SK-N-SH treated with all-trans-retinoic acid at 6 μM for 48 hours (cell line): ENCODE data around the gene LCE3D.
"Not testable (repeated sequence)": the region's sequence is repeated elsewhere in the genome, so short reads cannot be mapped to it uniquely, and the experiment has no call there.

Source experiments
- ARNTL ChIP-seq: fragments of 450-650 bp; formaldehyde crosslinking; IDR thresholded peaks from 2 replicates; pipeline ENCODE4 v1.5.0; 2020; ENCODE audit warnings: low read depth, mild to moderate bottlenecking, moderate library complexity, borderline replicate concordance
- GLIS3 ChIP-seq: fragments of 250-450 bp; sonication (Bioruptor Pico); IDR thresholded peaks from 2 replicates; pipeline ENCODE4 v1.5.0; 2020; ENCODE audit warnings: mild to moderate bottlenecking, moderate library complexity
- ISL1 ChIP-seq: fragments of 250-450 bp; sonication (Bioruptor Pico); IDR thresholded peaks from 2 replicates; pipeline ENCODE4 v2.1.2; 2022; ENCODE audit warnings: mild to moderate bottlenecking, moderate library complexity
- RARB ChIP-seq: fragments of 250-450 bp; sonication (Bioruptor Pico); IDR thresholded peaks from 2 replicates; pipeline ENCODE4 v1.8.0; 2021; ENCODE audit warnings: mild to moderate bottlenecking, moderate library complexity
- TCF4 ChIP-seq: fragments of 250-450 bp; sonication (Bioruptor Pico); IDR thresholded peaks from 2 replicates; pipeline ENCODE4 v1.8.0; 2021; ENCODE audit warnings: mild to moderate bottlenecking, moderate library complexity, borderline replicate concordance
- ZC3H10 ChIP-seq: fragments of 250-450 bp; sonication (Bioruptor Pico); IDR thresholded peaks from 2 replicates; pipeline ENCODE4 v1.5.1; 2021; ENCODE audit warnings: mild to moderate bottlenecking, moderate library complexity
- ZFP3 ChIP-seq: fragments of 250-450 bp; sonication (Bioruptor Pico); IDR thresholded peaks from 2 replicates; pipeline ENCODE4 v1.5.0; 2020; ENCODE audit warnings: mild to moderate bottlenecking, moderate library complexity
- ZNF8 ChIP-seq: fragments of 450-650 bp; formaldehyde crosslinking; IDR thresholded peaks from 2 replicates; pipeline ENCODE4 v1.5.0; 2020; ENCODE audit warnings: mild to moderate bottlenecking, moderate library complexity
- TF ChIP-seq, protein P1 (sequence below): fragments of 250-450 bp; sonication (Bioruptor Pico); IDR thresholded peaks from 2 replicates; pipeline ENCODE4 v1.5.0; 2020; ENCODE audit warnings: mild to moderate bottlenecking, moderate library complexity
- TF ChIP-seq, protein P2 (sequence below): fragments of 250-450 bp; sonication (Bioruptor Pico); IDR thresholded peaks from 2 replicates; pipeline ENCODE4 v1.5.1; 2021; ENCODE audit warnings: mild to moderate bottlenecking, moderate library complexity
- TF ChIP-seq, protein P3 (sequence below): fragments of 250-450 bp; sonication (Bioruptor Pico); IDR thresholded peaks from 2 replicates; pipeline ENCODE4 v1.8.0; 2020; ENCODE audit warnings: mild to moderate bottlenecking, moderate library complexity, borderline replicate concordance
- TF ChIP-seq, protein P4 (sequence below): fragments of 250-450 bp; sonication (Bioruptor Pico); IDR thresholded peaks from 2 replicates; pipeline ENCODE4 v1.5.1; 2020; ENCODE audit warnings: low read depth, mild to moderate bottlenecking, moderate library complexity

DNA sequence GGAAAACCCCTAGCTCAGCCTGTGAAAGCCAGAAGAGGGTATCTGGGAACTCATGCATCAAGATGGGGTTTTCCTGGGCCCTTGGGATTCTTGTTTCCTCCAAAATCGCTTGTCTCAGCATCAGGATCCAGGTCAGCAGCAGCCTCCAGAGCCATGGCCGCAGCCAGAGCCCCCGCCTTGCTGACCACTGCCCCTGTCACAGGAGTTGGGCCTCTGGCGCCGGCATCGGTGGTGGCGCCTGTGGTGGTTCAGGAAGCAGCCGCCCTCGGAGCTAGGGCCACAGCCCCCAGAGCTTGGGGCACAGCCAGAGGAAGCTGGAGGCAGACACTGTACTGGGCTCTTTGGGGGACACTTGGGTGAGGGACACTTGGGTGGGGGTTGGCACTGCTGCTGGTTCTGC, 790 bp downstream of the LCE3D start:
- TF ChIP-seq, protein P1, sequence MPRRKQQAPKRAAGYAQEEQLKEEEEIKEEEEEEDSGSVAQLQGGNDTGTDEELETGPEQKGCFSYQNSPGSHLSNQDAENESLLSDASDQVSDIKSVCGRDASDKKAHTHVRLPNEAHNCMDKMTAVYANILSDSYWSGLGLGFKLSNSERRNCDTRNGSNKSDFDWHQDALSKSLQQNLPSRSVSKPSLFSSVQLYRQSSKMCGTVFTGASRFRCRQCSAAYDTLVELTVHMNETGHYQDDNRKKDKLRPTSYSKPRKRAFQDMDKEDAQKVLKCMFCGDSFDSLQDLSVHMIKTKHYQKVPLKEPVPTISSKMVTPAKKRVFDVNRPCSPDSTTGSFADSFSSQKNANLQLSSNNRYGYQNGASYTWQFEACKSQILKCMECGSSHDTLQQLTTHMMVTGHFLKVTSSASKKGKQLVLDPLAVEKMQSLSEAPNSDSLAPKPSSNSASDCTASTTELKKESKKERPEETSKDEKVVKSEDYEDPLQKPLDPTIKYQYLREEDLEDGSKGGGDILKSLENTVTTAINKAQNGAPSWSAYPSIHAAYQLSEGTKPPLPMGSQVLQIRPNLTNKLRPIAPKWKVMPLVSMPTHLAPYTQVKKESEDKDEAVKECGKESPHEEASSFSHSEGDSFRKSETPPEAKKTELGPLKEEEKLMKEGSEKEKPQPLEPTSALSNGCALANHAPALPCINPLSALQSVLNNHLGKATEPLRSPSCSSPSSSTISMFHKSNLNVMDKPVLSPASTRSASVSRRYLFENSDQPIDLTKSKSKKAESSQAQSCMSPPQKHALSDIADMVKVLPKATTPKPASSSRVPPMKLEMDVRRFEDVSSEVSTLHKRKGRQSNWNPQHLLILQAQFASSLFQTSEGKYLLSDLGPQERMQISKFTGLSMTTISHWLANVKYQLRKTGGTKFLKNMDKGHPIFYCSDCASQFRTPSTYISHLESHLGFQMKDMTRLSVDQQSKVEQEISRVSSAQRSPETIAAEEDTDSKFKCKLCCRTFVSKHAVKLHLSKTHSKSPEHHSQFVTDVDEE = not testable (repeated sequence)
- TF ChIP-seq ARNTL (CRISPR knock-in tag); GLIS3 (CRISPR knock-in tag); TCF4 (CRISPR knock-in tag); ZFP3; ISL1; RARB (CRISPR knock-in tag); ZNF8; ZC3H10: not testable (repeated sequence)
- TF ChIP-seq, protein P2, sequence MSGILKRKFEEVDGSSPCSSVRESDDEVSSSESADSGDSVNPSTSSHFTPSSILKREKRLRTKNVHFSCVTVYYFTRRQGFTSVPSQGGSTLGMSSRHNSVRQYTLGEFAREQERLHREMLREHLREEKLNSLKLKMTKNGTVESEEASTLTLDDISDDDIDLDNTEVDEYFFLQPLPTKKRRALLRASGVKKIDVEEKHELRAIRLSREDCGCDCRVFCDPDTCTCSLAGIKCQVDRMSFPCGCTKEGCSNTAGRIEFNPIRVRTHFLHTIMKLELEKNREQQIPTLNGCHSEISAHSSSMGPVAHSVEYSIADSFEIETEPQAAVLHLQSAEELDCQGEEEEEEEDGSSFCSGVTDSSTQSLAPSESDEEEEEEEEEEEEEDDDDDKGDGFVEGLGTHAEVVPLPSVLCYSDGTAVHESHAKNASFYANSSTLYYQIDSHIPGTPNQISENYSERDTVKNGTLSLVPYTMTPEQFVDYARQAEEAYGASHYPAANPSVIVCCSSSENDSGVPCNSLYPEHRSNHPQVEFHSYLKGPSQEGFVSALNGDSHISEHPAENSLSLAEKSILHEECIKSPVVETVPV (CRISPR knock-in tag) = not testable (repeated sequence)
- TF ChIP-seq, protein P3, sequence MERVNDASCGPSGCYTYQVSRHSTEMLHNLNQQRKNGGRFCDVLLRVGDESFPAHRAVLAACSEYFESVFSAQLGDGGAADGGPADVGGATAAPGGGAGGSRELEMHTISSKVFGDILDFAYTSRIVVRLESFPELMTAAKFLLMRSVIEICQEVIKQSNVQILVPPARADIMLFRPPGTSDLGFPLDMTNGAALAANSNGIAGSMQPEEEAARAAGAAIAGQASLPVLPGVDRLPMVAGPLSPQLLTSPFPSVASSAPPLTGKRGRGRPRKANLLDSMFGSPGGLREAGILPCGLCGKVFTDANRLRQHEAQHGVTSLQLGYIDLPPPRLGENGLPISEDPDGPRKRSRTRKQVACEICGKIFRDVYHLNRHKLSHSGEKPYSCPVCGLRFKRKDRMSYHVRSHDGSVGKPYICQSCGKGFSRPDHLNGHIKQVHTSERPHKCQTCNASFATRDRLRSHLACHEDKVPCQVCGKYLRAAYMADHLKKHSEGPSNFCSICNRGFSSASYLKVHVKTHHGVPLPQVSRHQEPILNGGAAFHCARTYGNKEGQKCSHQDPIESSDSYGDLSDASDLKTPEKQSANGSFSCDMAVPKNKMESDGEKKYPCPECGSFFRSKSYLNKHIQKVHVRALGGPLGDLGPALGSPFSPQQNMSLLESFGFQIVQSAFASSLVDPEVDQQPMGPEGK (CRISPR knock-in tag) = not testable (repeated sequence)
- TF ChIP-seq, protein P4, sequence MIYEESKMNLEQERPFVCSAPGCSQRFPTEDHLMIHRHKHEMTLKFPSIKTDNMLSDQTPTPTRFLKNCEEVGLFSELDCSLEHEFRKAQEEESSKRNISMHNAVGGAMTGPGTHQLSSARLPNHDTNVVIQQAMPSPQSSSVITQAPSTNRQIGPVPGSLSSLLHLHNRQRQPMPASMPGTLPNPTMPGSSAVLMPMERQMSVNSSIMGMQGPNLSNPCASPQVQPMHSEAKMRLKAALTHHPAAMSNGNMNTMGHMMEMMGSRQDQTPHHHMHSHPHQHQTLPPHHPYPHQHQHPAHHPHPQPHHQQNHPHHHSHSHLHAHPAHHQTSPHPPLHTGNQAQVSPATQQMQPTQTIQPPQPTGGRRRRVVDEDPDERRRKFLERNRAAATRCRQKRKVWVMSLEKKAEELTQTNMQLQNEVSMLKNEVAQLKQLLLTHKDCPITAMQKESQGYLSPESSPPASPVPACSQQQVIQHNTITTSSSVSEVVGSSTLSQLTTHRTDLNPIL (CRISPR knock-in tag) = not testable (repeated sequence)
